HepG2 (cell line): ENCODE data around the gene APBB3.

Experiments
- CHD4 ChIP-seq: fragments of 200-600 bp; sonication (generic); IDR thresholded peaks from 2 replicates; pipeline ENCODE4 v1.7.0; 2017; ENCODE audit warnings: mild to moderate bottlenecking, low read length, borderline replicate concordance
- POLR2AphosphoS5 ChIP-seq: IDR thresholded peaks from 2 replicates; pipeline ENCODE4 v1.6.1; 2012; ENCODE audit warnings: low read depth, low read length
- ZBTB38 ChIP-seq: sonication (generic); formaldehyde crosslinking; IDR thresholded peaks from 2 replicates; pipeline ENCODE4 v1.5.1; 2020; ENCODE audit warnings: mild to moderate bottlenecking, missing genetic modification reagents
- TF ChIP-seq, protein P1 (sequence below): sonication (generic); formaldehyde crosslinking; IDR thresholded peaks from 2 replicates; pipeline ENCODE4 v1.8.1; 2023; ENCODE audit warnings: missing genetic modification reagents, mild to moderate bottlenecking, borderline replicate concordance
- TF ChIP-seq, protein P2 (sequence below): sonication (generic); formaldehyde crosslinking; IDR thresholded peaks from 2 replicates; pipeline ENCODE4 v1.4.0; 2020; ENCODE audit warnings: mild to moderate bottlenecking, missing genetic modification reagents
- TF ChIP-seq, protein P3 (sequence below): sonication (generic); formaldehyde crosslinking; IDR thresholded peaks from 2 replicates; pipeline ENCODE4 v1.4.0; 2020; ENCODE audit warnings: mild to moderate bottlenecking, missing genetic modification reagents

- TF ChIP-seq, protein P1, sequence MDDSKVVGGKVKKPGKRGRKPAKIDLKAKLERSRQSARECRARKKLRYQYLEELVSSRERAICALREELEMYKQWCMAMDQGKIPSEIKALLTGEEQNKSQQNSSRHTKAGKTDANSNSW (CRISPR knock-in tag), result no peak
- no peak for TF ChIP-seq POLR2AphosphoS5
- no peak for TF ChIP-seq CHD4
- TF ChIP-seq, protein P2, sequence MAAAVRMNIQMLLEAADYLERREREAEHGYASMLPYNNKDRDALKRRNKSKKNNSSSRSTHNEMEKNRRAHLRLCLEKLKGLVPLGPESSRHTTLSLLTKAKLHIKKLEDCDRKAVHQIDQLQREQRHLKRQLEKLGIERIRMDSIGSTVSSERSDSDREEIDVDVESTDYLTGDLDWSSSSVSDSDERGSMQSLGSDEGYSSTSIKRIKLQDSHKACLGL (CRISPR knock-in tag), result no peak
- TF ChIP-seq, protein P3, sequence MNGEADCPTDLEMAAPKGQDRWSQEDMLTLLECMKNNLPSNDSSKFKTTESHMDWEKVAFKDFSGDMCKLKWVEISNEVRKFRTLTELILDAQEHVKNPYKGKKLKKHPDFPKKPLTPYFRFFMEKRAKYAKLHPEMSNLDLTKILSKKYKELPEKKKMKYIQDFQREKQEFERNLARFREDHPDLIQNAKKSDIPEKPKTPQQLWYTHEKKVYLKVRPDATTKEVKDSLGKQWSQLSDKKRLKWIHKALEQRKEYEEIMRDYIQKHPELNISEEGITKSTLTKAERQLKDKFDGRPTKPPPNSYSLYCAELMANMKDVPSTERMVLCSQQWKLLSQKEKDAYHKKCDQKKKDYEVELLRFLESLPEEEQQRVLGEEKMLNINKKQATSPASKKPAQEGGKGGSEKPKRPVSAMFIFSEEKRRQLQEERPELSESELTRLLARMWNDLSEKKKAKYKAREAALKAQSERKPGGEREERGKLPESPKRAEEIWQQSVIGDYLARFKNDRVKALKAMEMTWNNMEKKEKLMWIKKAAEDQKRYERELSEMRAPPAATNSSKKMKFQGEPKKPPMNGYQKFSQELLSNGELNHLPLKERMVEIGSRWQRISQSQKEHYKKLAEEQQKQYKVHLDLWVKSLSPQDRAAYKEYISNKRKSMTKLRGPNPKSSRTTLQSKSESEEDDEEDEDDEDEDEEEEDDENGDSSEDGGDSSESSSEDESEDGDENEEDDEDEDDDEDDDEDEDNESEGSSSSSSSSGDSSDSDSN (CRISPR knock-in tag), result no peak
- TF ChIP-seq ZBTB38 (CRISPR knock-in tag), result no peak
These were observed 6.4 kb downstream of the APBB3 start for GRCh38 chr5:140557965-140558364.
